Right kidney (tissue), 1 donor: Measurements from ENCODE around the gene ZBP1.

Source experiments
- DNase-seq: peaks from one replicate; pipeline ENCODE4 v3.0.0-alpha.2; 2016

The ZBP1 gene

GRCh38 chr20:57556980-57557274 lies 63.3 kb downstream of the ZBP1 start:
- DNase-seq: no peak

- no peak for DNase-seq
These were observed 64.6 kb downstream of the ZBP1 start for GRCh38 chr20:57555457-57556184.
